ENCODE data around the gene SLC35E2B.
"Not testable (repeated sequence)": the region's sequence is repeated elsewhere in the genome, so short reads cannot be mapped to it uniquely, and the experiment has no call there.

Gene SLC35E2B

DNA sequence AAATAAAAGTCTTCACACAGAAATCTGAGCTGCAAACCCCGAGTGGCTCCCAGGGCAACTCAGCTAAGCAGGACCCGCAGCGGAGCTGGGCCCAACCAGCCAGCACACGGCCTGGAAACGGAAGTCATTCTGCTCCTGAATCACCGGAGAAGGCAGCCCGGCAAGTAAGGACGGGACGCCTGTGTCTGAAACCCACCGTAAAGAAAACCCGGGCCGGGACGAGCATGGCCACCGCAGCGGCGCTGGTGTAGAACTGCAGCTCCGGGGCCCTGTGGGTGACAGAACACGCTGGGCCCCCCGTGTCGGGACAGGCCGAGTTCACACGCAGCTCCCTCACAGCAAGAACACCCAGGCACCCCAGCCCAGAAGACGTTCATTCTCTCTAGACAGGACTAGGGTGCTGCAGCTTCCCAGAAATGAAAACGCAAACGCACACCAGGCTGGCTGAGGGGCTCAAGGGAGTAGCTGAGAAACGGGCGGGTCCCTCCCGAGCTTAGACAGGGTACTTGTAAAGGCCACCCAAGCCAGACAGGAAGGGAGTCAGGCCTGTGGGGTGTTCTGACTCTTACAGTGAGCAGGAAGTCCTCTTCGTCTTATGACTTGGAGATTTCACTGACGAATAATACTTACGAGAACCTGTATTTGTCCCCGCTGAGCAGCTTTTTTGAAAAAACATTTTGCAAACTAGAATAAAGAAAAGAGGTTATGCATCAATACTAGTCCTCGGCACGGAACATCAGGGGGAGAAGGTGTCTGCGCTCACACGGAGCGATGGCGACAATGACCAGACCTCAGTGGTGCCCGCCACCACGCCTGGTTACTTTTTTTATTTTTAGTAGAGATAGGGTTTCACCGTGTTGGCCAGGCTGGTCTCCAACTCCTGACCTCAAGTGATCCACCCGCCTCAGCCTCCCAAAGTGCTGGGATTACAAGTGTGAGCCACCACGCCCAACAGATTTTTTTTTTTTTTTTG lies 22.8 kb downstream of the SLC35E2B start:
- no peaks in the 10 kb centered on the region for H3K27me3 ChIP-seq (ENCODE audit: control insufficient read depth, insufficient read depth, low read length)
- peaks cover 37% of the 10 kb centered on the region for H3K36me3 ChIP-seq (ENCODE audit: insufficient read depth, low read length)
- H3K9ac ChIP-seq (ENCODE audit: low read depth, low read length), result no peak overlapping the region
- H3K9me3 ChIP-seq (replicated peaks; ENCODE audit: low read length), result no peaks in the 10 kb centered on the region
- no peak overlapping the region for H3K4me3 ChIP-seq (ENCODE audit: low read length)
- H3K4me1 ChIP-seq (ENCODE audit: control insufficient read depth, insufficient read depth, low read length), result no peaks in the 10 kb centered on the region
- no peak overlapping the region for H3K4me2 ChIP-seq (ENCODE audit: low read length)

GRCh38 chr1:1666526-1666925 lies 26.1 kb downstream of the SLC35E2B start:
- no peaks in the 10 kb centered on the region for H3K9me3 ChIP-seq (replicated peaks; ENCODE audit: low read length)
- no peak overlapping the region for H3K4me3 ChIP-seq (ENCODE audit: low read length)
- H3K27me3 ChIP-seq (ENCODE audit: control insufficient read depth, insufficient read depth, low read length), result no peaks in the 10 kb centered on the region
- H3K9ac ChIP-seq (ENCODE audit: low read depth, low read length), result no peak overlapping the region
- H3K4me1 ChIP-seq (ENCODE audit: control insufficient read depth, insufficient read depth, low read length), result peaks cover 5% of the 10 kb centered on the region
- peaks cover 28% of the 10 kb centered on the region for H3K36me3 ChIP-seq (ENCODE audit: insufficient read depth, low read length)
- no peak overlapping the region for H3K4me2 ChIP-seq (ENCODE audit: low read length)

- H3K27me3 ChIP-seq (ENCODE audit: control insufficient read depth, insufficient read depth, low read length), result no peaks in the 10 kb centered on the region
- H3K4me1 ChIP-seq (ENCODE audit: control insufficient read depth, insufficient read depth, low read length), result peaks cover 9% of the 10 kb centered on the region
- no peaks in the 10 kb centered on the region for H3K9me3 ChIP-seq (replicated peaks; ENCODE audit: low read length)
- peaks cover 21% of the 10 kb centered on the region for H3K36me3 ChIP-seq (ENCODE audit: insufficient read depth, low read length)
- H3K4me3 ChIP-seq (ENCODE audit: low read length), result no peak overlapping the region
- no peak overlapping the region for H3K9ac ChIP-seq (ENCODE audit: low read depth, low read length)
- no peak overlapping the region for H3K4me2 ChIP-seq (ENCODE audit: low read length)
These were observed 26.8 kb downstream of the SLC35E2B start for GRCh38 chr1:1665815-1666251.

- Histone ChIP-seq H3K4me2 (ENCODE audit: low read length) (no peak overlapping the region), H3K36me3 (ENCODE audit: insufficient read depth, low read length) (peaks cover 20% of the 10 kb centered on the region), H3K27me3 (ENCODE audit: control insufficient read depth, insufficient read depth, low read length) (no peaks in the 10 kb centered on the region), H3K9ac (ENCODE audit: low read depth, low read length) (no peak overlapping the region), H3K4me3 (ENCODE audit: low read length) (no peak overlapping the region), H3K9me3 (replicated peaks; ENCODE audit: low read length) (no peaks in the 10 kb centered on the region), H3K4me1 (ENCODE audit: control insufficient read depth, insufficient read depth, low read length) (peaks cover 9% of the 10 kb centered on the region)
These were observed 27.4 kb downstream of the SLC35E2B start for GRCh38 chr1:1664941-1665814.

DNA sequence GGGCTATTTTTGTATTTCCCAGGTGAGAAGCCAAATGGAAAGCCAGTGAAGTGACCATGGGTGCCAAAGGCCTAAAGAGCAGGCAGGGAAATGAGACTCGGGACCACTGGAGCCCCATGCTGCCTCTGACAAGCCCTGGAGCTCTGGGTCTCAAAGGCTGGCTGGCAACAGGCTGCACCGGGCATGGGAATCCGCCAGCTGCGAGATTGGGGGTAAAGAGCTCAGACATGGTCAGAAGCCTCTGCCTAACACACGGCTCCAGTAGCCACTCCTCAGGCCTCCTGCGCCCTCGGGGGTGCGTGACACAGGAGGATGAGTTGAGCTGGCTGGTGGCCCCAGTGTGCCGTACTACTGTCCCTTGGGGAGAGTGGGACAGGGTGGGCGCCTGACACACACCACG lies 28.3 kb downstream of the SLC35E2B start:
- H3K4me2 ChIP-seq (ENCODE audit: low read length); H3K4me3 ChIP-seq (ENCODE audit: low read length); H3K27me3 ChIP-seq (ENCODE audit: control insufficient read depth, insufficient read depth, low read length); H3K4me1 ChIP-seq (ENCODE audit: control insufficient read depth, insufficient read depth, low read length); H3K9ac ChIP-seq (ENCODE audit: low read depth, low read length); H3K9me3 ChIP-seq (replicated peaks; ENCODE audit: low read length): not testable (repeated sequence)
- peaks cover 13% of the 10 kb centered on the region for H3K36me3 ChIP-seq (ENCODE audit: insufficient read depth, low read length)

DNA sequence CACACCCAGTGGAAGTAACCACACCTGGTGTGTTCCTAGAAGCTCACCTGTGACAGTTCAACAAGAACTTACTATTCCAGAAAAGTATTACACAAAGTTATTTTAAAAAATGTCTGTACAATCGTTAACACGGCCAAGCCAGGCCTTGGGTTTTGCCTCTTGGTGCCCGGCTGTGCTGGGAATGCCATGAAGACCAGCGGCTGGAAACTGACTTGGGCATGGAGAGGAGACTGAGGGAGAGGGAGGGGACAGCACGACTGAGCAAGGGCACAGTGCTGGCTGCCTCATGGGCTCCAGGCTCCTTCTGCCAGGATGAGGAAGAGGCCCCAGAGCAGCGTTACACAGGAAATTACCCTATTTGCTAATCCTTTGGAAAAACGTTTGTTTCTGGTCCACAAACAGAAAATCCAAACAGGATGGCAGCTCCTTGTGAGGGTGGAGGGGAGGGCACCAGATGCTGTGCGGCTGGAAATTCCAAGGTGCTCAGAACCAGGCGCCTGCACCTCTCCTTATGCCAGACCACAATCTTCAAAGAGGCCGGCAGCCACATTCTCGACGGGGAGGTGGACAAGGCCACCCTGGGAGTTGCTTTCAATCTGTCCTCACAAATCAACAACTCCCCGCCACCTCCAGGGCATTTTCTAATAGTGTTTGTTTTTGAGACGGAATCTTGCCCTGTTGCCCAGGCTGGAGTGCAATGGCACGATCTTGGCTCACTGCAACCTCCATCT lies 29.6 kb downstream of the SLC35E2B start:
- Histone ChIP-seq H3K4me2 (ENCODE audit: low read length) (peak overlapping the region; percentile 39), H3K36me3 (ENCODE audit: insufficient read depth, low read length) (peaks cover 13% of the 10 kb centered on the region)
- not testable (repeated sequence) for H3K9ac ChIP-seq (ENCODE audit: low read depth, low read length); H3K27me3 ChIP-seq (ENCODE audit: control insufficient read depth, insufficient read depth, low read length); H3K4me3 ChIP-seq (ENCODE audit: low read length); H3K9me3 ChIP-seq (replicated peaks; ENCODE audit: low read length); H3K4me1 ChIP-seq (ENCODE audit: control insufficient read depth, insufficient read depth, low read length)

GRCh38 chr1:1662392-1662791 lies 30.2 kb downstream of the SLC35E2B start:
- not testable (repeated sequence) for H3K4me1 ChIP-seq (ENCODE audit: control insufficient read depth, insufficient read depth, low read length); H3K9ac ChIP-seq (ENCODE audit: low read depth, low read length); H3K9me3 ChIP-seq (replicated peaks; ENCODE audit: low read length); H3K4me3 ChIP-seq (ENCODE audit: low read length); H3K27me3 ChIP-seq (ENCODE audit: control insufficient read depth, insufficient read depth, low read length)
- H3K4me2 ChIP-seq (ENCODE audit: low read length), result peak overlapping the region; percentile 39
- H3K36me3 ChIP-seq (ENCODE audit: insufficient read depth, low read length), result peaks cover 13% of the 10 kb centered on the region

DNA sequence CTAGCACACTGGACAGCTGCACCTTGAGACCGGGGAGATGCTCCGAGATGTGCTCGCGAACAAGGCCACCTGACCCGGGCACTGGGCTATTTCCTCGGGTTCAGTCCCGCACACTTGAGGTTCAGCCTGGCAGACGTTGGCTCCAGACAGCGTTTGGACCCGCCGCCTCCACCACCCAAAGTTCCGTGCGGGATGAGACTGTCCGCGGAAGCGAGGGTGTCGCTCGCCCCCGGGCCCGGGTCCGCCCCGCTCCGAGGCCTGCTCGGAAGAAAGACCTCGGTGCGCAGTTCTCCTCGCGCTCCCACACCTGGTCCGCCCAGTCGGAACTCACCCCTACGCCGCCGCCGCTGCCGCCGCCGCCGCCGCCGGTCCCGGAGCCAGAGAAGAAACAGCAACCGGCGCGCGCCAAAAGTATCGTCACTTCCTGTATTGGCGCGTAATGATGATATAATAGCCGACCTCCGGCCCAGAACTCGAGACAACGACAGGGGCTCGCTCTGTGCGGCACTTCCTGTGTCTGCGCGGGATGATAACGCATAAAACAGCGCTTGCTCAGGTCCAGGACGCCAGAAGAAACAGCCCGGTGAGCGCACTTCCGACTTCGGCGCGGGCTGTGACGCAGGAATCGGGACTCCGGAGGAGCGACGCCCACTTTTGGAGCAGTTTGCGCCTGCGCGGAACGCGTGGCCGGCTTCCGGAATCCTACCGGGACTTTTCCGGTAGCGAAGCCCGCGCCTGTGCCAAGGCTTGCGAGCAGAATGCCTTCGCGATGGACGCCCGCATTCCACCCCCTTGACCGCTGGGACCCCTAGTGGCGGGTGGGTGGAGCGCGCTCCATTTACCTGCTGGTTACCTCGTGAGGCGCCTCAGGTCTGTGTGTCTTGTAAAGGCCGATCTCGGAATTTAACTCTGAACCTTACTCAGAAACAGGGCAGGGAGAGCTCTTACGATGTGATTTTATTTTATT lies 33.7 kb downstream of the SLC35E2B start, which contains the start of gene CDK11B:
CDK11B (minus strand) TSS at position 422 of the 967 bp plus-strand sequence. CDS start 1,519 bp downstream, outside the sequence.
- H3K4me1 ChIP-seq (ENCODE audit: control insufficient read depth, insufficient read depth, low read length); H3K9me3 ChIP-seq (replicated peaks; ENCODE audit: low read length); H3K27me3 ChIP-seq (ENCODE audit: control insufficient read depth, insufficient read depth, low read length): not testable (repeated sequence)
- Histone ChIP-seq H3K36me3 (ENCODE audit: insufficient read depth, low read length) (peaks cover 22% of the 10 kb centered on the region), H3K4me2 (ENCODE audit: low read length) (peak within 1 kb of the TSS; percentile 68), H3K9ac (ENCODE audit: low read depth, low read length) (peak within 1 kb of the TSS; percentile 89), H3K4me3 (ENCODE audit: low read length) (peak within 1 kb of the TSS; percentile 71)

DNA sequence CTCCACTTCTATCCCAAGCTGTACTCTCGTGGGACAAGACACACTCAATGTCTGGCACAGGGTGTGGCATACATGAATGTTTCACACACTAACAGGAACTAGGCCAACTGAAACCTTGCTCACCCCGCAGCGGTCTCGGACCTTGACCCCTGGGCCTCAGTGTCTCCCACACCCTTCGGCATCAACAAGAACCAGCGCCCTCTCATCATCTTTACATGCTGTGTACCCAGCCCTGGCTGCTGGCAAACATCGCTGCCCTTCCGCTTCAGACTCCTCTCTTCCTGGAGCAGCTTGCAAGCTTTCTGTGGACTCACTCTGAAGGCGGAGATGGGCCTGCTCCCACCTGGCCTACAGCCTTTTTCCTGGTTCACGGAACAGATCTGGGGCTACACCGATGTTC lies 44.3 kb downstream of the SLC35E2B start:
- not testable (repeated sequence) for H3K9ac ChIP-seq (ENCODE audit: low read depth, low read length); H3K4me3 ChIP-seq (ENCODE audit: low read length); H3K27me3 ChIP-seq (ENCODE audit: control insufficient read depth, insufficient read depth, low read length); H3K4me2 ChIP-seq (ENCODE audit: low read length); H3K9me3 ChIP-seq (replicated peaks; ENCODE audit: low read length); H3K4me1 ChIP-seq (ENCODE audit: control insufficient read depth, insufficient read depth, low read length)
- H3K36me3 ChIP-seq (ENCODE audit: insufficient read depth, low read length), result peaks cover 20% of the 10 kb centered on the region

GRCh38 chr1:1647567-1648241 lies 44.9 kb downstream of the SLC35E2B start:
- H3K4me2 ChIP-seq (ENCODE audit: low read length); H3K4me1 ChIP-seq (ENCODE audit: control insufficient read depth, insufficient read depth, low read length); H3K9ac ChIP-seq (ENCODE audit: low read depth, low read length); H3K4me3 ChIP-seq (ENCODE audit: low read length); H3K9me3 ChIP-seq (replicated peaks; ENCODE audit: low read length); H3K27me3 ChIP-seq (ENCODE audit: control insufficient read depth, insufficient read depth, low read length): not testable (repeated sequence)
- peaks cover 20% of the 10 kb centered on the region for H3K36me3 ChIP-seq (ENCODE audit: insufficient read depth, low read length)

All from skeletal muscle satellite cell (primary cell).